ENCODE data around the gene TAOK2.

The TAOK2 gene

GRCh38 chr16:30000735-30001631 lies 27.3 kb downstream of the TAOK2 start:
- Histone ChIP-seq H3K9me3 (ENCODE audit: control insufficient read depth, insufficient read depth, low read length) (no peaks in the 10 kb centered on the region), H3K4me1 (ENCODE audit: insufficient read depth, low read length) (no peaks in the 10 kb centered on the region), H3K9ac (ENCODE audit: low read depth, low read length) (peak overlapping the region; percentile 3; the same call in 1 of the 2 replicates), H3K36me3 (ENCODE audit: insufficient read depth, low read length) (no peaks in the 10 kb centered on the region; the same call in 1 of the 2 replicates)

GRCh38 chr16:30002614-30003346 lies 29.1 kb downstream of the TAOK2 start:
- Histone ChIP-seq H3K36me3 (ENCODE audit: insufficient read depth, low read length) (no peaks in the 10 kb centered on the region; the same call in 1 of the 2 replicates), H3K4me1 (ENCODE audit: insufficient read depth, low read length) (no peaks in the 10 kb centered on the region), H3K9me3 (ENCODE audit: control insufficient read depth, insufficient read depth, low read length) (no peaks in the 10 kb centered on the region), H3K9ac (ENCODE audit: low read depth, low read length) (no peak overlapping the region)

GRCh38 chr16:30003670-30004423 lies 30.2 kb downstream of the TAOK2 start:
- H3K9me3 ChIP-seq (ENCODE audit: control insufficient read depth, insufficient read depth, low read length): no peaks in the 10 kb centered on the region
- no peaks in the 10 kb centered on the region; the same call in 1 of the 2 replicates for H3K36me3 ChIP-seq (ENCODE audit: insufficient read depth, low read length)
- H3K9ac ChIP-seq (ENCODE audit: low read depth, low read length): no peak overlapping the region
- no peaks in the 10 kb centered on the region for H3K4me1 ChIP-seq (ENCODE audit: insufficient read depth, low read length)

GRCh38 chr16:30004424-30004776 lies 30.7 kb downstream of the TAOK2 start:
- Histone ChIP-seq H3K9ac (ENCODE audit: low read depth, low read length) (no peak overlapping the region), H3K4me1 (ENCODE audit: insufficient read depth, low read length) (no peaks in the 10 kb centered on the region; the same call in 1 of the 2 replicates), H3K9me3 (ENCODE audit: control insufficient read depth, insufficient read depth, low read length) (no peaks in the 10 kb centered on the region), H3K36me3 (ENCODE audit: insufficient read depth, low read length) (no peaks in the 10 kb centered on the region; the same call in 1 of the 2 replicates)

GRCh38 chr16:30004811-30005242 lies 31.2 kb downstream of the TAOK2 start:
- H3K36me3 ChIP-seq (ENCODE audit: insufficient read depth, low read length): no peaks in the 10 kb centered on the region; the same call in 1 of the 2 replicates
- no peaks in the 10 kb centered on the region for H3K9me3 ChIP-seq (ENCODE audit: control insufficient read depth, insufficient read depth, low read length)
- H3K4me1 ChIP-seq (ENCODE audit: insufficient read depth, low read length): no peaks in the 10 kb centered on the region; the same call in 1 of the 2 replicates
- no peak overlapping the region for H3K9ac ChIP-seq (ENCODE audit: low read depth, low read length)

GRCh38 chr16:30005341-30006094 lies 31.9 kb downstream of the TAOK2 start:
- H3K9me3 ChIP-seq (ENCODE audit: control insufficient read depth, insufficient read depth, low read length): no peaks in the 10 kb centered on the region
- H3K4me1 ChIP-seq (ENCODE audit: insufficient read depth, low read length): no peaks in the 10 kb centered on the region; the same call in 1 of the 2 replicates
- H3K36me3 ChIP-seq (ENCODE audit: insufficient read depth, low read length): no peaks in the 10 kb centered on the region; the same call in 1 of the 2 replicates
- H3K9ac ChIP-seq (ENCODE audit: low read depth, low read length): no peak overlapping the region

GRCh38 chr16:30006095-30006473 lies 32.4 kb downstream of the TAOK2 start:
- H3K9ac ChIP-seq (ENCODE audit: low read depth, low read length): no peak overlapping the region
- no peaks in the 10 kb centered on the region for H3K9me3 ChIP-seq (ENCODE audit: control insufficient read depth, insufficient read depth, low read length)
- no peaks in the 10 kb centered on the region; the same call in 1 of the 2 replicates for H3K4me1 ChIP-seq (ENCODE audit: insufficient read depth, low read length)
- H3K36me3 ChIP-seq (ENCODE audit: insufficient read depth, low read length): no peaks in the 10 kb centered on the region; the same call in 1 of the 2 replicates

- H3K4me1 ChIP-seq (ENCODE audit: insufficient read depth, low read length): no peaks in the 10 kb centered on the region; the same call in 1 of the 2 replicates
- no peaks in the 10 kb centered on the region for H3K9me3 ChIP-seq (ENCODE audit: control insufficient read depth, insufficient read depth, low read length)
- no peaks in the 10 kb centered on the region; the same call in 1 of the 2 replicates for H3K36me3 ChIP-seq (ENCODE audit: insufficient read depth, low read length)
- no peak overlapping the region for H3K9ac ChIP-seq (ENCODE audit: low read depth, low read length)
Observed at GRCh38 chr16:30006659-30007377, 33.1 kb downstream of the TAOK2 start.

- no peak overlapping the region for H3K9ac ChIP-seq (ENCODE audit: low read depth, low read length)
- H3K4me1 ChIP-seq (ENCODE audit: insufficient read depth, low read length): no peaks in the 10 kb centered on the region; the same call in 1 of the 2 replicates
- no peaks in the 10 kb centered on the region for H3K36me3 ChIP-seq (ENCODE audit: insufficient read depth, low read length)
- no peaks in the 10 kb centered on the region for H3K9me3 ChIP-seq (ENCODE audit: control insufficient read depth, insufficient read depth, low read length)
Observed at GRCh38 chr16:30007378-30007895, 33.8 kb downstream of the TAOK2 start.

GRCh38 chr16:30009085-30009862 lies 35.6 kb downstream of the TAOK2 start:
- no peak overlapping the region; the same call in 1 of the 2 replicates for H3K9ac ChIP-seq (ENCODE audit: low read depth, low read length)
- H3K9me3 ChIP-seq (ENCODE audit: control insufficient read depth, insufficient read depth, low read length): no peaks in the 10 kb centered on the region
- H3K4me1 ChIP-seq (ENCODE audit: insufficient read depth, low read length): no peaks in the 10 kb centered on the region; the same call in 1 of the 2 replicates
- H3K36me3 ChIP-seq (ENCODE audit: insufficient read depth, low read length): no peaks in the 10 kb centered on the region

GRCh38 chr16:30009990-30010843 lies 36.5 kb downstream of the TAOK2 start:
- Histone ChIP-seq H3K9me3 (ENCODE audit: control insufficient read depth, insufficient read depth, low read length) (no peaks in the 10 kb centered on the region), H3K4me1 (ENCODE audit: insufficient read depth, low read length) (no peaks in the 10 kb centered on the region; the same call in 1 of the 2 replicates), H3K36me3 (ENCODE audit: insufficient read depth, low read length) (no peaks in the 10 kb centered on the region), H3K9ac (ENCODE audit: low read depth, low read length) (peak overlapping the region; percentile 30; the same call in 1 of the 2 replicates)
